ENCODE measurements around the gene IGFN1.

GRCh38 chr1:201140941-201141260 is 49.7 kb upstream of the IGFN1 start:
- no peak for TF ChIP-seq CTCF (IDR thresholded peaks at IDR 0.05)
- TF ChIP-seq POLR2A (IDR thresholded peaks at IDR 0.05) = no peak

Measured in esophagus squamous epithelium (tissue), 4 donors.